NCI-H446 treated with DMSO at 0.1 percent for 48 hours (cell line): ENCODE measurements around the gene MUC15.
"Not testable (repeated sequence)": the region's sequence is repeated elsewhere in the genome, so short reads cannot be mapped to it uniquely, and the experiment has no call there.

ENCODE experiments used
- DNase-seq: peaks from one replicate; lab custom pipeline; 2025; lab: John Stamatoyannopoulos, UW

MUC15 gene

GRCh38 chr11:26571861-26572654 is at the start of gene MUC15:
TSS of gene MUC15 (minus strand) at chr11:26572263. CDS start at chr11:26567094, 5,169 bp downstream.
- DNase-seq, result no peak

GRCh38 chr11:26621132-26621531 is 49.1 kb upstream of the MUC15 start:
- no peak for DNase-seq

GRCh38 chr11:26620282-26621045 is 48.4 kb upstream of the MUC15 start:
- no peak for DNase-seq

- DNase-seq, result no peak
Measured at GRCh38 chr11:26618441-26618840, 46.4 kb upstream of the MUC15 start.

DNA sequence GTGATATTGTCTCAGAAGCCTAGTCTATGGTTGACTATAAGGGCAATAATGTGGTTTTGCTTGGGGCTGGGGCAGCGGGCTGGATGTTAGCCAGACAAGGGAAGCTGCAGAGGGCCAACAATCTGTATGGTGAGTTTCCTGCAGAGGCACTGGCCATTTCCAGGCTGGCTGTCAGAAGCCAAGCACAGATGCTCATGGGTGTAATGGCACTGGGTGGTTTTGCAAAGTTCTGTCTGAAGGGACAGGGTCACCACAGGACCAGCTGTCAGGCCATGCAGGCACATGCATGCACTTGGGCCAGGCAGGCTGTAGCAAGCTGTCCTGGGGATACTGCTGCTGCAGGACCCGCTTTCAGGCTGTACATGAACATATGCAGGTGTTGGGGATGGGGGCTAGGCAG is 41.7 kb upstream of the MUC15 start:
- no peak for DNase-seq

DNA sequence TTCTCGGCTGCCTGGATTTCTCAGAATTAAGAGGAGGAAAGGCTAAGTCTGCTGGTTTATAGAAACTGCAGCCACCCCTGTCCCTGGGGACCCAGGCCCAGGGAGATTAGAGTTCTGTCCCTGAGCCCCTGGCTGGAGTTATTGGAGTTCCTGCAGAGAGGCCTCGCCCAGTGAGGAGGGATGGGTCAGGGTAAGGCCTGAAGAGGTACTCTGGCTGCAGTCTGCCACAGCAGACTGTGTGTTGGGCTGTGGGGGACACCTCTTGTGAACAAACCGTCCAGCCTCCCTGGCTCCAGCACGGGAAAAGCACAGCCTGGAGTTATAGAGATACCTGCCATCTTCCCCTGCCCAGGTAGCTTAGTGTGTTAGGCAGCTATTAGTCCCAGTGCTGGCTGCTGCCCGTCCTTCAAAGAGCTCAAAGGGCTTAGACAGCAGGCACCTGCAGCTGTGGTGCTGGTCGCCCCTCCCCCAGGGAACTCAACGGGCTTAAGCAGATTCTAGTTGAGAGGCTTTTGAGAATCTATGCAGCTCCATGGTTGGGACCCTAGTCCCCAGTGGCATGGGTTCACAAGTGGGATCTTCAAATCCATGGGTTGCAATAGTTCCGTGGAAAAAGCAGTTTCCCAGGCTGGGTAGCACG is 36.6 kb upstream of the MUC15 start:
- no peak for DNase-seq

GRCh38 chr11:26607725-26608506 is 35.9 kb upstream of the MUC15 start:
- no peak for DNase-seq

DNA sequence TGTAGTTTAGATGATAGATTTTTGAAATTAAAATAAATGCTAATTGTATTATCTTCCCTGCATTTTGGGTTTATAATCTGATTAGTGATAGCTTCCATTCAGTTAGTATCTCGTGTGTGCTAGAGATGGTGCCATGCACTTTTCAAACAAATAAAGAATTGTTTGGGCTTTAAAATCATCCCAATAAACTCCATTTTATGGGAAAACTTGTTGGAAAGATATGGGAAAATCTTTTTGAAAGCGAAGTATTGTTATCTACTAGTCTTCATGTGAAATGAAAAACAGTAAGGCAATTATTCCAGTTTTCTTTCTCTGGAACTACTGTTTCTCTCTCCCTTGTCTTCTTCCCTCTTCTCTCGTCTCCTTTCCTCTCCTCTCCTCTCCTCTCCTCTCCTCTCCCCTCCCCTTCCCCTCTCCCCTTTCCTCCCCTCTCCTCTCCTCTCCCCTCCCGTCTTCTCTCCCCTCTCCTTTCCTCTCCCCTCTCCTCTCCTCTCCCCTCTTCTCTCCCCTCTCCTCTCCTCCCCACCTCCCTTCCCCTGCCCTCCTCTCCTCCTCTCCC is 27.9 kb upstream of the MUC15 start:
- DNase-seq, result no peak

GRCh38 chr11:26599425-26599824 is 27.4 kb upstream of the MUC15 start:
- no peak for DNase-seq

DNA sequence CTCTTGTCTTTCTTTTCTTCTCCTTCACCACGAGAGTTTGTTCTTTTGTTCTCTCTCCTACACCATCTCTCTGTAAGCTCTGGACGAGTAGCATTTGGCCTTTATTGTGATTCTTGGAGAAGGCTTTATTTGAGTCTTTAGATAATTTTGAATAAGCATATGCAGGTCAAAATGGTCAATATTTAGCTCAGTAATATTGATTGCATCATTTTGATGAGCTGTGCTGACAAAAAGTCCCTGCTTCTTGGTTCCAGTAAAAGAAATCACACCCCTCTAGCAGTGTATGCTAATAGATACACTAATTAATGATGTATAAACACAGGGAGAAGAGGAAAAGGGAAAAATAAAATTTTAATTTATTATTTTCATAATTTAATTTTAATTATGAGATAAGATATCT is 25.8 kb upstream of the MUC15 start:
- DNase-seq, result no peak

GRCh38 chr11:26597049-26597689 is 25.1 kb upstream of the MUC15 start:
- not testable (repeated sequence) for DNase-seq

DNA sequence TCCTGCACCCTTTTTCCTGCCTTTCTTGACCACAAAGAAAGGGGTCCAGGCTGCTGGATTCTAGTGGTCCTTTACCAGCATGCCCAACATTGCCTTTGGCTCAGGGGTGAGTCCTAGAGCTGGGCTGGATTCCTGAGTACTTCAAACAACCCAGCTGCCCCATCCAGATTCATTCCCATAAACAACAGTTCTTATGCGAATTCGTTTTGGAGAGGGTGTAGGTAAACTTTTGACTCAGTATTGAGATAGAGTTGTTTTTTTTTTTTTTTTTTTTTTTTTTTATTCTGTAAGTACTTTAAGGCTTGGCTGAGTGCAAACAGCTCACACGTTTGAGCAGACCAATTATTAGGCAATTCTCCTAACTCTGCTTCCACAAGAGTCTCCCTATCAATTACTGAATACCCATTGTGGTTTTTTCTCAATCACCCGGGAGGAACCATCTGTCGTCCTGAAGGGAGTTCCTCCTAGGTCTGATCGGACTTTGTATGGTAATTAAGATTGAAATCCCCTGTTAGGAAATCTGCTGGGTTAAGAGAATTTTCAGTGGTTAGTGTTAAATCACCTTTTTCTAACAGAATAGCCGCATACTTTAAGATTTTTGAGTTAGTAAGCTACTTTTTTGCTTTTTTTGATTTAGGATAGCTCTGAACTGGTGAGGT is 23.3 kb upstream of the MUC15 start:
- not testable (repeated sequence) for DNase-seq

DNA sequence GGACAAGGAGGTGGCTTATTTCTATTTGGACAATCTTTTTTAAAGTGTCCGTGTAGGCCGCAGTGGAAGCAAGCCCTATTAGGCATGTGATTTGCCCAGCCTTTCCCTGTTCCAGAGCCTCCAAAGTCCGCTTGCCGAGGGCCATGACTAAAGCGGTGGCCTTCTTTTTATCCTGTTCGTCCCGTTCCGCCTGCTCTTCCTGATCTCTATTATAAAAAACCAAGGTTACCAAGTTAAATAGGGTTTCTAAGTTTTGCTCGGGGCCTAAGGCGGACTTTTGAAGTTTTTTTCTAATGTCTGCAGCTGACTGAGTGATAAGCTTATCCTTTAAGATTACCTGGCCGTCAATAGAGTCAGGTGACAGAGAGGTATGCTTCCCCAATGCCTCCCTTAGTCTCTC is 21.6 kb upstream of the MUC15 start:
- DNase-seq, result no peak

GRCh38 chr11:26587073-26587472 is 15.0 kb upstream of the MUC15 start:
- no peak for DNase-seq

- no peak for DNase-seq
Measured at GRCh38 chr11:26584818-26585217, 12.8 kb upstream of the MUC15 start.

- DNase-seq, result no peak
Measured at GRCh38 chr11:26583550-26583949, 11.5 kb upstream of the MUC15 start.

- DNase-seq, result no peak
Measured at GRCh38 chr11:26580929-26581328, 8.9 kb upstream of the MUC15 start.

- no peak for DNase-seq
Measured at GRCh38 chr11:26579683-26580082, 7.6 kb upstream of the MUC15 start.

DNA sequence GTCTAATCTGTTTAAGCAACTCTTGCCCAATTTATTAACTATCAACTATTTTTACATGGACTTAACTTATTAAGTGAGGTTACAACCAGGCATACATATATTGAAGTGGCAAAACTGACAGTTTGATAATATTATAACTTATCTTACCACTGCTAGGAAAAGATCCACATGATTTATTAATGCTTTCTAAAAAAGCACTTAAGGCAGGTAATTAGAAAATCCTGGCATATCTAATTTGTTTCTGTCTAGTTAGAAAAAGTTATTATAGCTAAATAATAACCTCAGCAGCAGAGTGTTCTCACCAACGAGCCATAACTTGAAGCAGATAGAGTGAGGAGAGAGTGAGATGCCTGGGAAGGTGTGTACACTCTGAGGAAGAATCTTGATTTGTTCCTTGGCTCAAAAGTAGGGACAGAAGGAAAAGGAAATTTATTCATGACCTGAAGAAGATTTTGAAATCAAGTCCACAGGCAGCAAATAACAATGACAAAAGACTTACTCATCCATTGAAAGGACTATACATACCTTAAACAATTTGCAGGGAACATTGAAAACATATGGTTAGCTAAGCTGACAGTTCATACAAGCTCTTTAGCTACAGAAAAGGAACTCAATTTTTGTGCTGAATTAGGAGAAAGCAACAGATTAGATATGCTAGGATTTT is 7.1 kb upstream of the MUC15 start:
- no peak for DNase-seq

DNA sequence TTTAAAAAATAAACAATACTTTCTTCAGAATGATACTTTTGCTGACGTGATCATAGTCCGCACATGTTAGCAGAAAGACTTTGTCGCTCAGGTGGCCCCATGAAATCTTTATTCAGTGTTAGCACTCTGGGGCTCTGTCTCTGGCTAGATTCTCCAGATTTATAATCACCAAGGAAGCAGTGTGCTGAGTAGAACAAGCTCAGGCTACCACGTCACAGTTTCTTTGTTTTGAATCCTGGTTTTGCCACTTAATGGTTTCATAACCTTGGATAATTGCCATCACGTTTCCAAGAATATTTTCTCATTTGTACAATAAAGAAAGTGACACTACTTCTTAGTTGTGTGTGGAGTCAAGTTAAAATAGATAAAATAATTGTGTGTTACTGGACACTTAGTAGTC is 3.9 kb upstream of the MUC15 start:
- DNase-seq, result no peak
